HG03575 (cell line): Measurements from ENCODE around the gene TAF11L10.
"Not testable (repeated sequence)": the region's sequence is repeated elsewhere in the genome, so short reads cannot be mapped to it uniquely, and the experiment has no call there.

Experiments
- ATAC-seq: cut with Tn5 transposase; IDR thresholded peaks from one replicate; pipeline ENCODE4 v1.9.1; 2021; ENCODE audit not compliant: unreplicated experiment, insufficient number of reproducible peaks, low FRiP score; ENCODE audit errors: extremely low read depth

TAF11L10 gene

DNA sequence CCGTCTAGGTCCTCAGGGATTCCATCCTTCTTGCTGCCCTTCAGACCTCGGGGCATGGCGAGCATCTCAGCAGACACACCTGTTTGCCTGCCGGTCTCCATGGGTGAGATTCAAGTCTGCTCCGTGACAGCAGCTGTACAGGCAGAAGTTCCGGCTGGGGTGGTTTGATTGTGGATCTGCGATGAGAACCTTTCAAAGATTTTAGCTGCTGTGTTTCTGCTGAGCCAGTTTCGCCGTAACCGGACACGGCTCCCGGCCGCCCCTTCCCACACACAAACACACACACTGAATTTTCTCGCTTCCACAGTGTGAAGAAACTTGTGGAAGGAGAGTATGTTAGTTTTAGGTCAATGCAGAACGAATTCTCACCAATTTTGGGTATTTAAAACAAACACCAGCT is at the start of gene TAF11L10:
Gene TAF11L10, minus strand, starts transcription at position 101 of the 400 bp plus-strand sequence.
- not testable (repeated sequence) for ATAC-seq

DNA sequence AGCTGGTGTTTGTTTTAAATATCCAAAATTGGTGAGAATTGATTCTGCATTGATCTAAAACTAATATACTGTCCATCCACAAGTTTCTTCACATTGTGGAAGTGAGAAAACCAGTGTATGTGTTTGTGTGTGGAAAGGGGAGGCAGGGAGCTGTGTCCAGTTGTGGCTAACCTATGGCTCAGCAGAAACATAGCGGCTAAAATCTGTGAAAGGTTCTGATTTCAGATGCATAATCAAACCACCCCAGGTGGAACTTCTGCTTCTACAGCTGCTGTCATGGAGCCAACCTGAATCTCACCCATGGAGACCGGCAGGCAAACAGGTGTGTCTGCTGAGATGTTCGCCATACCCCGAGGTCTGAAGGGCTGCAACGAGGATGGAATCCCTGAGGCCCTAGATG is 36.5 kb upstream of the TAF11L10 start, which contains the start of gene TAF11L14:
Gene TAF11L14, plus strand, starts transcription at position 301 of the 400 bp plus-strand sequence.
- ATAC-seq = no peak

DNA sequence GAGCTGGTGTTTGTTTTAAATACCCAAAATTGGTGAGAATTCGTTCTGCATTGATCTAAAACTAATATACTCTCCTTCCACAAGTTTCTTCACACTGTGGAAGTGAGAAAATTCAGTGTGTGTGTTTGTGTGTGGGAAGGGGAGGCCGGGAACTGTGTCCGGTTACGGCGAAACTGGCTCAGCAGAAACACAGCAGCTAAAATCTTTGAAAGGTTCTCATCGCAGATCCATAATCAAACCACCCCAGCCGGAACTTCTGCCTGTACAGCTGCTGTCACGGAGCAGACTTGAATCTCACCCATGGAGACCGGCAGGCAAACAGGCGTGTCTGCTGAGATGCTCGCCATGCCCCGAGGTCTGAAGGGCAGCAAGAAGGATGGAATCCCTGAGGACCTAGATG is 34.2 kb upstream of the TAF11L10 start, which contains the start of gene TAF11L13:
Gene TAF11L13, plus strand, starts transcription at position 301 of the 400 bp plus-strand sequence.
- ATAC-seq = not testable (repeated sequence)

DNA sequence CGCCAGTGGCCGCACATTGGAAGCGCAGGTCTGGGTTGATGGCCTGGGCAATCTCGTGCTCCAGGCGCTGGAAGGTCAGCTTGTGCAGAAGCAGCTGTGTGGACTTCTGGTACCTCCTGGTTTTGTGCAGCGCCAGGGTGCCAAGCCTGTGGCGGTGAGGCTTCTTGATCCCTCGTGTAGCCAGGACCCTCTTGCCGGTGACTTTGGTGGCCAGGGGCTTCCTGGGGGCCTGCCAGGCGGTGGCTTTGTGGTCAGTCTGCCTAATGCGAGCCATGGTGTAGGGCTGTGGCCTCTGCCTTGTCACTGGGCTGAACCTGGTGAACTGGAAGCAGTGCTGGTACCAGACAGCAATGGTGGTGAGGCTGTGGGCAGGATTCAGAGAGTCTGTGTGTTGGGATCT is 28.1 kb upstream of the TAF11L10 start:
- no peak for ATAC-seq

DNA sequence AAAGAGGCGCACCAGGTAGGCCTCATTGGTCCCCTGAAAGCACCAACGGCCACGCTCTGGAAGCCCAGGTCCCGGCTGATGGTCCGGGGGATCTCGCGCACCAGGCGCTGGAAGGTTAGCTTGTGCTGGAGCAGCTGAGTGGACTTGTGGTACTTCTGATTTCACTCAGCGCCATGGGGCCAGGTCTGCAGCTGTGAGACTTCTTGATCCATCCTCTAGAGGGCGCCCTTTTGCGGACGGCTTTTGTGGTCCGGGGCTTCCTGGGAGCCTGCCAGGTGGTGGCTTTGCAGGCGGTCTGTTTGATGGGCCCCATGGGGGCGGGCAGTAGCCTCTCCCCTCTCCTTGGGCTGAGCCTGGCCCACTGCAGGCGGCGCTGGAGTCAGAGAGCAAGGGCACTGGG is 23.0 kb upstream of the TAF11L10 start:
- ATAC-seq = no peak

DNA sequence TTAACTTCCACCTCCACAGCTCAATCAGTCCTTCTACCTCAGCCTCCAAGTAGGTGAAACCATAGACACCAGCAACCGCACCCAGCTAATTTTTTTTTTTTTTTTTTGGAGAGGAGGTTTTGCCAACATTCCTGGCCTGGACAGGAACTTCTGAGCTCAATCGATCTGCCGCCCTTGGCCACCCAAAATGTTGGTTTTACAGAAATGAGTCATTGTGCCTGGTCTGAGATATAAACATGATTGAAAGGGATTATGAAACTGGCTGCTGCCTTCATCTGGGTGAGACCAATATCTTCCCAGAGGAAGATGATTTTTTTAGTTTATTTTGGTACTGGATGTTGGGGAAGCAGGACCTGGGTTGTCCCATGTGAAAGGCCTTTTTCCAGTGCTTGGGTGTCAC is 21.7 kb upstream of the TAF11L10 start:
- ATAC-seq = no peak

DNA sequence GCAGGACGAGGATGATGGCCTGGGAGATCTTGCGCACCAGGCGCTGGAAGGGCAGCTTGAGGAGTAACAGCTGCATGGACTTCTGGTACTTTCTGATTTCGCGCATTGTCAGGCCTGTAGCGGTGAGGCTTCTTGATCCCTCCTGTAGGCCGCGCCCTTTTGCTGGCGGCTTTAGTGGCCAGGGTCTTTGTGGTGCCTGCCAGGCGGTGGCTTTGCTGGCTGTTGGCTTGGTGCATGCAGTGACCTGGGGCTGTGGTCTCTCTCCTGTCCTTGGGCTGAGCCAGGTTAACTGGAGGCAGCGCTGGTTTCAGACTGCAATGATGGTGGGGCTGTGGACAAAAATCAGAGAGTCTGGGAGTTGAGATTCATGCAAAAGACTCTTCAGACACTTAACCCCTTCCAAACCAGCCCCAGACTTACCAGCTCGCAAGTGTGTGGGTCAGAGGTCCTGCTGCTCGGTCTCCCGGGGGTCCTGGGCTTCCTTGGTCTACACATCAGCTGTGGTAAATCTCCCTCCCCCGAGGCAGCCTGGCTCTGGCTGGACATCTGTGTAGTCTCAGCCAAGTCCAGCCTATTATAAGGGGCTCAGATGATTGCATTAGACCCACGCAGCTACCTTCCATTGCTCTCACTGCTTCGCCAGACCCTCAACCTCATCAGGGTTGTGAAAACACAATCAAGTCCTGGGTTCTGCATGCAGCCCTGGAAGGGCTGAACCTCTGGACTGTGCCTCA is 17.4 kb upstream of the TAF11L10 start:
- no peak for ATAC-seq

DNA sequence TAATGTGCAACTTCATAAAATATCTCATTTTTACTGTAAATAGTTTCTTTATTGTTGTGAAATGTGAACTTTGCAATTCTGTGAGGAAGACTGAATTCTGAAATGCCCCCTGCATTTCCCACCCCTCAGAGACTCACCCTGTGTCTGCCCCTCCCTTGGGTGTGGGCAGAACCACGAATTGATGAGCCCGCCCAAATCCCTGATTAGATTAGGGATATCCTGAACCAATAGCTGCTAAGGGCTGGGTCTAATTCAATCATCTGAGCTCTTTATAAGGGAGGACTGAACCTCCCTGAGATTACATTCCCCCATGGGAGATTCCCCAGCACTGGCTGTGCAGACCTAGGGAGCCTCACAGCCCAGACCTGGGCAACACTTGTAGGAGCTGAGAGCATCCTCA is 12.5 kb upstream of the TAF11L10 start, which contains the start of gene TAF11L12:
Gene TAF11L12, plus strand, starts transcription at position 301 of the 400 bp plus-strand sequence.
- ATAC-seq = not testable (repeated sequence)

DNA sequence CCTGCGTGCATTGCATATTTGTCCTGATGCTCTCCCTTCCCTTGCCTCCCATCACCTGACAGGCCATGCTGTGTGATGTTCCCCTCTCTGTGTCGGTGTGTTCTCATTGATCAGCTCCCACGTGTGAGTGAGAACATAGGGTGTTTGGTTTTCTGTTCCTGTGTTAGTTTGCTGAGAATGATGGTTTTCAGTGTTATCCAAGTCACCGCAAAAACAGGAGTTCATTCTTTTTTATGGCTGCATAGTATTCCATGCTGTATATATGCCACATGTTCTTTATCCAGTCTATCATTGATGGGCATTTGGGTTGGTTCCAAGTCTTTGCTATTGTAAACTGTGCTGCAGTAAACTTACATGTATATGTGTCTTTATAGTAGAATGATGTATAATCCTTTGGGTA is 9.8 kb upstream of the TAF11L10 start:
- not testable (repeated sequence) for ATAC-seq

DNA sequence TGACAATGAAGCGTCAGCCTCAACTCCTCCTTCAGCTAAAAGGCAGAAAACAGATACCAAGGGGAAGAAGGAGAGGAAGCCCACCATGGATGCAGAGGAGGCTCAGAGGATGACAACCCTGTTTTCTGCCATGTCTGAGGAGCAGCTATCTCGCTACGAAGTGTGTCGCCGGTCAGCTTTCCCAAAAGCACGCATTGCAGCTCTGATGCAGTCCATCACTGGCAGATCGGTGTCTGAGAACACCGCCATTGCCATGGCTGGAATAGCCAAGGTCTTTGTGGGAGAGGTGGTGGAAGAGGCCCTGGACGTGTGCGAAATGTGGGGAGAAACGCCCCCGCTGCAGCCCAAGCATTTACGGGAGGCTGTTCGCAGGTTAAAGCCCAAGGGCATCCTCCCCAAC is 7.3 kb upstream of the TAF11L10 start:
- ATAC-seq = no peak

DNA sequence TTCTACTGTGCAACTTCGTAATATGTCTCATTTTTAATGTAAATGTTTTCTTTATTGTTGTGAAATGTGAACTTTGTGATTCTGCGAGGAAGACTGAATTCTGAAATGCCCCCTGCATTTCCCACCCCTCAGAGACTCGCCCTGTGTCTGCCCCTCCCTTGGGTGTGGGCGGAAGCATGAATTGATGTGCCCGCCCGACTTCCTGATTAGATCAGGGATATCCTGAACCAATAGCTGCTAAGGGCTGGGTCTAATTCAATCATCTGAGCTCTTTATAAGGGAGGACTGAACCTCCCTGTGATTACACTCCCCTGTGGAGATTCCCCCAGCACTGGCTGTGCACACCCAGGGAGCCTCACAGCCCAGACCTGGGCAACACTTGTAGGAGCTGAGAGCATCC is 6.3 kb upstream of the TAF11L10 start, which contains the start of gene TAF11L11:
Gene TAF11L11, plus strand, starts transcription at position 304 of the 400 bp plus-strand sequence.
- ATAC-seq = not testable (repeated sequence)

DNA sequence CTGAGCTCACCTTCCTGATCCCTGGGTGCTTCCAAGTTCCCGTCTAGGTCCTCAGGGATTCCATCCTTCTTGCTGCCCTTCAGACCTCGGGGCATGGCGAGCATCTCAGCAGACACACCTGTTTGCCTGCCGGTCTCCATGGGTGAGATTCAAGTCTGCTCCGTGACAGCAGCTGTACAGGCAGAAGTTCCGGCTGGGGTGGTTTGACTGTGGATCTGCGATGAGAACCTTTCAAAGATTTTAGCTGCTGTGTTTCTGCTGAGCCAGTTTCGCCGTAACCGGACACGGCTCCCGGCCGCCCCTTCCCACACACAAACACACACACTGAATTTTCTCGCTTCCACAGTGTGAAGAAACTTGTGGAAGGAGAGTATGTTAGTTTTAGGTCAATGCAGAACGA is 3.4 kb downstream of the TAF11L10 start, which contains the start of gene TAF11L9:
Gene TAF11L9, minus strand, starts transcription at position 140 of the 400 bp plus-strand sequence.
- not testable (repeated sequence) for ATAC-seq

DNA sequence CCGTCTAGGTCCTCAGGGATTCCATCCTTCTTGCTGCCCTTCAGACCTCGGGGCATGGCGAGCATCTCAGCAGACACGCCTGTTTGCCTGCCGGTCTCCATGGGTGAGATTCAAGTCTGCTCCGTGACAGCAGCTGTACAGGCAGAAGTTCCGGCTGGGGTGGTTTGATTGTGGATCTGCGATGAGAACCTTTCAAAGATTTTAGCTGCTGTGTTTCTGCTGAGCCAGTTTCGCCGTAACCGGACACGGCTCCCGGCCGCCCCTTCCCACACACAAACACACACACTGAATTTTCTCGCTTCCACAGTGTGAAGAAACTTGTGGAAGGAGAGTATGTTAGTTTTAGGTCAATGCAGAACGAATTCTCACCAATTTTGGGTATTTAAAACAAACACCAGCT is 6.8 kb downstream of the TAF11L10 start, which contains the start of gene TAF11L8:
Gene TAF11L8, minus strand, starts transcription at position 101 of the 400 bp plus-strand sequence.
- ATAC-seq = not testable (repeated sequence)

DNA sequence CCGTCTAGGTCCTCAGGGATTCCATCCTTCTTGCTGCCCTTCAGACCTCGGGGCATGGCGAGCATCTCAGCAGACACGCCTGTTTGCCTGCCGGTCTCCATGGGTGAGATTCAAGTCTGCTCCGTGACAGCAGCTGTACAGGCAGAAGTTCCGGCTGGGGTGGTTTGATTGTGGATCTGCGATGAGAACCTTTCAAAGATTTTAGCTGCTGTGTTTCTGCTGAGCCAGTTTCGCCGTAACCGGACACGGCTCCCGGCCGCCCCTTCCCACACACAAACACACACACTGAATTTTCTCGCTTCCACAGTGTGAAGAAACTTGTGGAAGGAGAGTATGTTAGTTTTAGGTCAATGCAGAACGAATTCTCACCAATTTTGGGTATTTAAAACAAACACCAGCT is 12.0 kb downstream of the TAF11L10 start, which contains the start of gene TAF11L7:
Gene TAF11L7, minus strand, starts transcription at position 101 of the 400 bp plus-strand sequence.
- not testable (repeated sequence) for ATAC-seq
